ENCODE measurements around the gene SH2B3.

Gene SH2B3

DNA sequence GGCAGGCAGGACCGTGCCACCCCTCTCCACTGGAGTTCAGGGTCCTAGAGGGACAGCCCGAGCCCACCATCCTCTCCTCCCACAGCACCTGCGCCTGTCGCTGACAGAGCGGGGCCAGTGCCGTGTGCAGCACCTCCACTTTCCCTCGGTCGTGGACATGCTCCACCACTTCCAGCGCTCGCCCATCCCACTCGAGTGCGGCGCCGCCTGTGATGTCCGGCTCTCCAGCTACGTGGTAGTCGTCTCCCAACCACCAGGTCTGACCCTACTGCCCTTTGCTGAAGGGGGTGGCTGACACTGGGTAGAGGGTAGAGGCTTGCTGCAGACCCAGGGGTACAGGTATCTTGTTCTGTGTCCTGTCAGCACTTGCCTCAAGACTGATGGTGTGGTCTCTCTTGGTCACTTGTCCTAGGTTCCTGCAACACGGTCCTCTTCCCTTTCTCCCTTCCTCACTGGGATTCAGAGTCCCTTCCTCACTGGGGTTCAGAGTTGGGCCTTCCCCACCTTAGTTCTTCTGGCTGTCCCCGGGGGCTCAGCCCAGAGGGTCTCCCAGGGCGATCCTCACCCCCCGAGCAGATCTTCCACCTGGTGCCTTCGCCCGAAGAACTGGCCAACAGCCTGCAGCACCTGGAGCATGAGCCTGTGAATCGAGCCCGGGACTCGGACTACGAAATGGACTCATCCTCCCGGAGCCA is 42.0 kb downstream of the SH2B3 start:
- no peak for TF ChIP-seq GATA3 (IDR thresholded peaks at IDR 0.05; ENCODE audit: low read depth, low read length)
- TF ChIP-seq GATA2 (IDR thresholded peaks at IDR 0.05; ENCODE audit: low read depth, low read length): no peak

DNA sequence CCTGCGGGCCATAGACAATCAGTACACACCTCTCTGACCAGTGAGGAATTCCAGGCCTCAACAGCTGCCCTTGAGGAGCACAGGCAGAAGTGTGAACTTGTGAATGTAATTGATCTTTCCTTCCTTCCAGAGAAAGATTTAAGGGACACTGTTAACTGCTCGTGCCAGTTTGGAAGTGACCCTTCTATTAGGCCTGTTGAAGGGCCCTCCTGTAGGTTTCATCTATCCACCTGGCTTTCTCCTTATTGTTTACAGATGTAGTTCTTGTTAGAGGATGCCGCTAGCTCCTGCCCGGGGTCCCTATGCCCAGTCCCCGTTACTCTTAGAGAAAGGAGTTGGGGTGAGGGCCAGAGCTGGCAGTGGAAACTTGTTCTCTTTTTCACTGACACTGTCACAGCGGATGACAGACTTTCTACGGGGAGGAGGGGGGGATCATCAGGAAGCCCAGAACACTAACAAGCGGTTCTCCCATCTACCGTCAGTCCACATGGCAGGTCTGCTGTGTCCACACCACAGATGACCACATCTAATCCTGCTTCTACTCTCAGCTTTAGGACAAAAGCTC is 42.6 kb downstream of the SH2B3 start:
- TF ChIP-seq GATA2 (IDR thresholded peaks at IDR 0.05; ENCODE audit: low read depth, low read length) (no peak), GATA3 (IDR thresholded peaks at IDR 0.05; ENCODE audit: low read depth, low read length) (no peak)

DNA sequence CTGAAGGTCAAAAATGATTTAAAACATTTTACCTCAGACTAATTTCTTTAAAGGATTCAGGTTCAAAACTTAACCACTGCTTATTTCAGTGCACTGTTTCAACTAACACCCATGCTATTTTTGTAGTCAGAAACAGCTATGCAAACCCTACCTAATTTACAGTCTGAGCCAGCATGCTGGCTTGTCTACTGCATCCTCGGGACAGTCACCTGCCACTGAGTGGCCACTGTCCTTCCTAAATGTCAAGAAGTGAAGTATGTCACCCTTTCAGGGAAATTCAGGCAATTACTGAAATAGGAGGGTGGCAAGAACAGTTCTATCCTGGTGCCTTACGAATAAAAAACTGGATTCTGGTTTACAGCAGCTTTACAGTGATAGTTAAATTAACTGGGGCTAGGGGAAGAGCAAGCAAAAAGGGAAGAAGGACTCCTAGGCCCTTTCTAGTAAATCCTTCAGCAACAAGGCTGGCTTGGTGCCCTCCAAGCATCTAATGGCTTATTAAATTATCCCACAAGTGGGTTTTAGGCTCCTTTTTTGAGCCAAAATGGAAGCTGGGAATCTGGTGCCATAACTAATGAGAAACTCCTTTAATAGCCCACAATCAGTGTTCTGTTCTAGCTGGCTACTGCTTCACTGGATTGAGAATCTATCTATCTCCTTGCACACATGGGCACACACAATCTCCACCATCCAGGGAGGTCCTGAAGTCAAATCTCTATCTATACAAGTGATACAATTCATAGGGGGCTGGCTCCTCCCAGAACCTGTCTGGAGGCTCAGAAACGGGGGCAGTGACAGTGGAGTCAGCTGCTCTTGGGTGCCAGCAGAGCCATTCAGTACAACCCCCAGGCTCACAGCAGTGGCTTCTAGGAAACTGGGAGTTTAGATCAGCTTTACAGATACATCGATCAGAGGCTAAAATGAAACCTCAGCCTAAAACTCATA is 43.4 kb downstream of the SH2B3 start:
- TF ChIP-seq GATA2 (IDR thresholded peaks at IDR 0.05; ENCODE audit: low read depth, low read length) (no peak), GATA3 (IDR thresholded peaks at IDR 0.05; ENCODE audit: low read depth, low read length) (no peak)

DNA sequence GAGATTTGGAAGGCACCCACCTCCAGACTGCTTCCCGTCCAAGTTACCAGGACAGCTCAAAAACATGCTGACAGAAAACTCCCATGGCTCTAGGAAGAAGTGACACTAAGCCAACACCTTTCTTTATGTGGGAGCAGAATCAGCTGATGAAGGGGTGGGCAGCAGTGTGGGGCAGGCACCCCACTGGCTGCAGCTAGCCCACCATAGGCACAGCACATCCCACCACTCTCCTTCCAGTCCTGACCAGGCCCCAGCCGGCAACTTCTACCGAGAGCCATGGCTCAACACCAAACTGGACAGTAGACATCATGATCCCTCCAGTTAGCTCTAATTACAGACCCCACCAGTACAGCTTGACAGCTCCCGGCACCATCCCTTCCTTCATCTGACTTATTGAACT is 45.0 kb downstream of the SH2B3 start:
- TF ChIP-seq GATA3 (IDR thresholded peaks at IDR 0.05; ENCODE audit: low read depth, low read length) (no peak), GATA2 (IDR thresholded peaks at IDR 0.05; ENCODE audit: low read depth, low read length) (no peak)

DNA sequence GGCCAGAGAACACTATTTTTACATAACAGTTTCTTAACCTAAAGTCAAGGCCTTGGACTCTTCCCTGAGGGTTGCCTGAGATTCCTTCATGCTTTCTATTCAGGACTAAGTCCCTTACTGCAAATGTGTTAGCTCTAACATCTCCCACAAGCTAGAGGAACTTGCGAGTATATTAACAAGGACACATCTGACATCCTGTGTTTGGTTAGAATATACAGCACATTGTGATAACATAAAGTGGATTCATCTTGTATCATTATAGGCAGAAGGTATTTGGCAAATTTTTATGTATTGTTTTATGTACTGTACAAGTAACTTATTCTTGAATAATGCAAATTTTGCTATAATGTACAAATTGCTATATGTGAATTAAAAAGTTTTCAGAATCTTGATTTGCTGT is 45.5 kb downstream of the SH2B3 start:
- TF ChIP-seq GATA3 (IDR thresholded peaks at IDR 0.05; ENCODE audit: low read depth, low read length) (no peak), GATA2 (IDR thresholded peaks at IDR 0.05; ENCODE audit: low read depth, low read length) (no peak)

DNA sequence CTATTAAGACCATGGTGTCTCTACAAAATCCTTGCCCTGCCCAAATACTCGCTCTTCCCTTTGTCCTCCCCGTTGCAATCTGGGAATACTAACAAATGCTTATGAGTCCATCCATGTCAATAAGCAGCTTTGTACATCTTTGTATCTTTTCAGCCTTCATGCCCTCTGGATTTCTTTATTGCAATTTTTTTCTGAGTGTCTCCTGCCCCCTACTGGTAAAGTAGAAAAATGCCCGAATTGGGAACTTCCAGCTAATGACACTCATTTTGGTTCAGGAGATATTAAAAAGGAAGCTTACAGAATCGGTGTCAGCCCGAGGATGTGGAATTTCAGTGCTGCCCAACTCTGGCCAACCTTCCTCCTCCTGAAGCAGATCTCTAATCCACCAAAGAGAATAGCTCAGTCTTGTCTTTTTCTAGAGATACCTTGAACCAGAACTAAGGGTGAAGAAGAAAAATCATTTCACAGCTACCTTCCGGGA is 46.0 kb downstream of the SH2B3 start:
- TF ChIP-seq GATA3 (IDR thresholded peaks at IDR 0.05; ENCODE audit: low read depth, low read length): no peak
- no peak for TF ChIP-seq GATA2 (IDR thresholded peaks at IDR 0.05; ENCODE audit: low read depth, low read length)

DNA sequence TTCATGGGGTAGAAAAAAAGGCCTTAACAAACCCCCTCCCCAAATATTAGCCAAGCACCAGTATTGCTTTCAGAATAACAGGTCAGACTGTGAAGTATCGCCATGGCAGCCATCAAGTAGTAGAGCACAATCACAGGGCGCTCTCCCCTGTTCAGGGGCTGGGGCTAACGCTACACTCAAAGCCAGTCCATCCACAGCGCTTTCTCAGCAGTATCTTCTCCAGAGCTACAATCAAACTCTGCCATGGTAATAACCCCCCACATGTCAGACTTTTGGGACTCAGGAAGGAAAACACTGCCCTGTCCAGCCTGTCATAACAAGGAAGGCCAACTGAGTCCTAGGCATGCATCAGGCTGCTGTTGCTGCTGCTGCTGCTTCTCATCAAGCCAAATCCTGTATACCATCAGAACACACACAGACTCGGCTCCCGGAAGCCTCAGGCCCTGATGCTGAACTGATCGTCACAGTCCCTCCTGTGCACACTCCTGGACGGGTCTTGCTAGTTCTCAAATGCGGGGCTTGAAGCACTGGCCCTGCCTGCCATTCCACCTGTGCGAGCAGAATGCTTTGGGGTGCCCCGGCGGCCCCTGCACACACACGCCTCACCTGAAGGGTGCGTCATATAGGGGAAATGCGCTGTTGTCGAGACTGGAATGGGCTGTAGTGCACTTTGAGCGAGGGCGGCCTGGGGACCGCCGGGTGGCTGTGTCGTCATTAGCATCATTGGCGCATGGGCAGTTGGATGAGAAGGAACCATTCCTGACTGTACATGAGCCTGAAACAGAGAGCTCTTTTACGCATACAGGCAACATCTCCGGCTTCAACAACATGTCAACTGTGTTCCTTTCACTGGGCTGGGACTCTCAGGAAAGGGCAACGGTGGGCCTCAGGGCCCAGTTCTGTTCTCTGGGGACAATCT is 47.6 kb downstream of the SH2B3 start:
- TF ChIP-seq GATA2 (IDR thresholded peaks at IDR 0.05; ENCODE audit: low read depth, low read length) (no peak), GATA3 (IDR thresholded peaks at IDR 0.05; ENCODE audit: low read depth, low read length) (no peak)

DNA sequence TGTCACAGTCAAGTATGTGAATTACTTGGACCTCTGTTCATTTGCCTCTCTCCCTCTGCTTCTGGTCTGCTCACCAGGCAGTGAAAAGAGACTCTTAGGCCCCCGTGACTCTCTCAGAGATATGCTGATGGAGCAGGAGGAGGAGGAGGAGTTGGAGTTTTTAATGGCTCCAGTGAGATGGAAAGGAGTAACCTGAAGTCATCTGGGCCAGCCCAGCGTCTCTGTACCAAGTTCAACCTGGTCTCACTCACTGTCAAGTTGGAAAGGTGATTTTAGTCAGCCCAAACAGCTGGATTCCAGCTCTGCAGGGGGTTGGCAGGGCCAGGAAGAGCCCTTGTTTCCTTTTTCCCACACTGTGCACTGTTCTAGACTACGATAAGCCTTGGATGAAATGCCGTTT is 48.6 kb downstream of the SH2B3 start:
- TF ChIP-seq GATA2 (IDR thresholded peaks at IDR 0.05; ENCODE audit: low read depth, low read length) (no peak), GATA3 (IDR thresholded peaks at IDR 0.05; ENCODE audit: low read depth, low read length) (no peak)

DNA sequence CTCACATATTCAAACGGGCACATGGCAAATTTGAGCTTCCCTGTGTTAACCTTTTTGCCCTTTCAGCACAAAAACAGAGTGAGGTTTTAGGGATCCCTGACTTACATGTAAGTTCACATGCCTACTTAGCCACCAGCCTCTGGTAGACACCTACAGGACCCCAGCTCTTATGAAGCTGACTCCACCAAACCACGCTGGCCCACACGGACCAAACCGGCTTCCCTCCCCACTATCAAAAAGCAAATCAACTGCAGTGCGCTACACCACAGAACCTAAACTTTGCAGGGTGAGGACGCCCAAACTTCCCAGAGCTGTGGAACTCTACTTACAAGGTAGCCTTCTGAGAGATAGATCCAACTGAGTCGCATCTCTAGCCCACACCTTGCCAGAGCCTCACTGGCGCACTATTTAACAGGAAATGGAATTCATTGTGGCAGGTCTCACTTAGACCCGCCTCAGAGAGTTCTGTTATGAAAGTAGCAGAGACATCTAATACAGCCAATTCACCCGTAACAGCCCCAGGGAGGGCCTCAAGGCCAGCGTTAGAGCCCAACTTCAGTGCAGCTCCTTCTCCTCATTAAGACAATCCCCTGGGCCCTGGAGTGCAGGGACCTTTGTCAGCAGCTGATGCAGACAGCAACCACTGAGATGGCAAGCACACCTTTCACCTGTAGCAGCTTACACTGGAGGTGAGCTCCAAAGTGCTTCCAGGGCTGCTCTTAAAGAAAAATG is 49.2 kb downstream of the SH2B3 start:
- TF ChIP-seq GATA2 (IDR thresholded peaks at IDR 0.05; ENCODE audit: low read depth, low read length): no peak
- no peak for TF ChIP-seq GATA3 (IDR thresholded peaks at IDR 0.05; ENCODE audit: low read depth, low read length)

DNA sequence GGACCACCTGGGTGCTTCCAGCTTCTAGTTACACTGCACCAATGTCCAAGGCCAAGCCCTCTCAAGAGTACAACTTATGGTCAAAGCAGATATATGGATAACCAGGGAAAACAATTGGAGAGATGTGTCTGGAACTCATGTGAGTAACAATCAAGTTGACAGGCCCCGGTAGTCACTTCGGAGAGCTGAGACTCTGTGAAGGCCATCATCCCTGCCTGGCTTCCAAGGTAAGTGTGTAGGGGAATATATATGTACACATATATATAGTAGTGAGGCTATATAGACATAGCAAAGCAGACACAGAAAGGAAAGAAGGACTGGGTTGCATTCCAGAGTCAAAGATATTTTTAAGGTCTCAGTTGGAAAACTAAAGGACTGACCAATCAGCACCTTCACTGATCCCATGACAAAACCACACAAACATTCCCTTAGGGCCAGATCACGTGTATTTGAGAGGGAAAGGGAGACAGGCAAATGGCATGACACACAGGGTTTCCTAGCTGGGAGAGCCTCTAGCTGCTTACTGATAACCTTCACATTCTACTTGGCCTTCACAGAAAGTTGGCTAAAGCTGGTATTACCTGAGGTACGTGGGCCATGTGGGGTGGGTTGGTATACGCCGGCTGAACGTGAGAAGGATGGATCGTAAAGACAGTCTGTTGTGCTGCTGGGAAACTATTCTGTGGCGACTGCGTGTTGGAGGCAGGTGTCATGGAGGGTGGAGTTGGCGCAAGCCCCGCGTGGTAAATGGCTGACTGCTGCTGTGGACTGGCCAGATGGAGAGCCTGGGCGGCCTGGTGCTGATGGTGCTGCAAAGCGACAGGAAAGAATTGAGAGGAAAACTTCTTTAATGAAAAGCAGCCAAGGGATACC is 50.0 kb downstream of the SH2B3 start:
- TF ChIP-seq GATA2 (IDR thresholded peaks at IDR 0.05; ENCODE audit: low read depth, low read length) (no peak), GATA3 (IDR thresholded peaks at IDR 0.05; ENCODE audit: low read depth, low read length) (no peak)

DNA sequence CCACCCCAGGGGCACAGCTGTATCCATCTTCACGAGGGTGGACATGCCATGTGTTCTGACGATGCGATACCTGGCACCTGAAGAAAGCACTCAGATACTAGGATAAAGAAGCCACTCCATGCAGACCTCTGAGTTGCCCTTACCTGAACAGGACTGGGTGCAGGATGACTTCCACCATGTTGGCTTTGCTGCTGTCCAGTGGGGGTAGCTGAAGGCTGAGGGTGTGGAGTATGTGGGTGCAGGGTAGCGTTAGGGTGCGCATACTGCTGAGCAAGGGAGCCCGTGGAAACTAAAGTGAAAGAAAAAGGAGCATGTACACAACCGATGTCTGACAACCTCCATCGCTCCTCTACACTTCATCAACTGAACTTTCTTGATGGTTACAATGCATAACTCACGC is 51.3 kb downstream of the SH2B3 start:
- no peak for TF ChIP-seq GATA3 (IDR thresholded peaks at IDR 0.05; ENCODE audit: low read depth, low read length)
- TF ChIP-seq GATA2 (IDR thresholded peaks at IDR 0.05; ENCODE audit: low read depth, low read length): no peak

DNA sequence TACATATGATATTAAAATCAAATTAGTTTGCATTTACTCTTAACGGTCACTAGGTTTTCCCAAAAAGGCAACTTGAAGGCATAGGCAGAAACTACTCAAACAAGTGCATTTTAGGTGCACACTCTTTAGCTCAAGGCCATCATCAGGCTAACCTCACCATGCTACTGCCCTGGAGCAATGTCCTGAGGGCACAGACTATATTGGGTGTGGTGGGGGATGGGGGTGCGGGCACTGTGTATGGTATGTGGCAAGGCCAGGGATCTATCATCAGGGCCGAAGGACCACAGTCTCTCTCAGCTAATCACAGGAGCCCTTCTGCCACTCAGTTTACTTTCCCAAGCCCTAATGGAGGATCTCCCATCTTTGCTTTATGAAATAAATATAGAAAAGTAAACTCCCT is 51.9 kb downstream of the SH2B3 start:
- no peak for TF ChIP-seq GATA2 (IDR thresholded peaks at IDR 0.05; ENCODE audit: low read depth, low read length)
